Measurements from ENCODE around the gene GPR180. TPM values are rescaled to one million over a fixed set of nuclear protein-coding genes. Genes with fewer than 3 reads are reported as not detected.

GPR180 gene
- total and polyA plus RNA-seq, 2 of the 13 experiments (the other 11 are each of a cell fraction or from before 2014, with no cell fraction given) = not detected

DNA sequence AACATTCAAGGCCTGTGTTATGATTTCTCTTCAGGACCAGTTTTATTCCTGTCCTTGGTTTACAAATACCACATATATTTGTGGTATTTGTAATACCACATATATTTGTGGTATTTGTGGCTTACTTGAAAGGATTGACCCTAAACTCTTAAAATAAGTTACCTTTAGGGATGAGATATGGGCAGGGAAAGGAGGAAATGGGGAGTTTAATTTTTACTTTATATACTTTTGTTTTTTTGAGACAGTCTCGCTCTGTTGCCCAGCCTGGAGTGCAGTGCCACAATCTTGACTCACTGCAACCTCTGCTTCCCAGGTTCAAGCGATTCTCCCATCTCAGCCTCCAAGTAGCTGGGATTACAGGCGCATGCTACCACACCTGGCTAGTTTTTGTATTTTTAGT is 3.4 kb upstream of the GPR180 start:
- Histone ChIP-seq H2AFZ (ENCODE audit: low read length) (peak overlapping the region; percentile 54), H3K27me3 (ENCODE audit: control insufficient read depth in 1 of 2, insufficient read depth in 2 of 2, low read length in 2 of 2) (peaks cover 0 to 4% of the 10 kb centered on the region in 2 experiments; a peak in 2 of 5 replicates), H3K9ac (ENCODE audit: insufficient read depth, low read depth, low read length) (no peak overlapping the region), H3K36me3 (replicated peaks in 1 of 2; ENCODE audit: control insufficient read depth in 1 of 2, insufficient read depth in 2 of 2, low read length in 2 of 2) (no peaks in the 10 kb centered on the region), H3K4me2 (ENCODE audit: low read depth, low read length) (peak overlapping the region; percentile 32; the same call in 1 of the 2 replicates), H3K9me3 (ENCODE audit: low read length) (no peaks in the 10 kb centered on the region), H3K4me1 (ENCODE audit: insufficient read depth, low read length) (peaks cover 49% of the 10 kb centered on the region), H4K20me1 (ENCODE audit: insufficient read depth, low read length) (peaks cover 5% of the 10 kb centered on the region; the same call in 1 of the 2 replicates), H3K4me3 (replicated peaks in 1 of 3; ENCODE audit: insufficient read depth in 1 of 3, low read depth in 2 of 3, low read length in 3 of 3) (no peak overlapping the region), H3K79me2 (ENCODE audit: insufficient read depth, low read length) (peaks cover 26% of the 10 kb centered on the region), H3K27ac (ENCODE audit: extremely low read length, insufficient read depth, low read length) (no peak overlapping the region)
- BruUV-seq (replicated peaks) = no TSS peak
- TF ChIP-seq ZNF207 (IDR thresholded peaks at IDR 0.05; ENCODE audit: borderline replicate concordance) (no peak), XBP1 (CRISPR knock-in tag; IDR thresholded peaks at IDR 0.05) (no peak), POLR2AphosphoS2 (IDR thresholded peaks at IDR 0.05; ENCODE audit: low read depth, low read length) (no peak), ZNF580 (CRISPR knock-in tag; IDR thresholded peaks at IDR 0.05; ENCODE audit: borderline replicate concordance, low read depth) (no peak), ZNF713 (CRISPR knock-in tag; IDR thresholded peaks at IDR 0.05) (no peak)
- TF ChIP-seq, protein P1, sequence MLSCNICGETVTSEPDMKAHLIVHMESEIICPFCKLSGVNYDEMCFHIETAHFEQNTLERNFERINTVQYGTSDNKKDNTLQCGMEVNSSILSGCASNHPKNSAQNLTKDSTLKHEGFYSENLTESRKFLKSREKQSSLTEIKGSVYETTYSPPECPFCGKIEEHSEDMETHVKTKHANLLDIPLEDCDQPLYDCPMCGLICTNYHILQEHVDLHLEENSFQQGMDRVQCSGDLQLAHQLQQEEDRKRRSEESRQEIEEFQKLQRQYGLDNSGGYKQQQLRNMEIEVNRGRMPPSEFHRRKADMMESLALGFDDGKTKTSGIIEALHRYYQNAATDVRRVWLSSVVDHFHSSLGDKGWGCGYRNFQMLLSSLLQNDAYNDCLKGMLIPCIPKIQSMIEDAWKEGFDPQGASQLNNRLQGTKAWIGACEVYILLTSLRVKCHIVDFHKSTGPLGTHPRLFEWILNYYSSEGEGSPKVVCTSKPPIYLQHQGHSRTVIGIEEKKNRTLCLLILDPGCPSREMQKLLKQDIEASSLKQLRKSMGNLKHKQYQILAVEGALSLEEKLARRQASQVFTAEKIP (CRISPR knock-in tag; IDR thresholded peaks at IDR 0.05; ENCODE audit: borderline replicate concordance) = no peak
- TF ChIP-seq, protein P2, sequence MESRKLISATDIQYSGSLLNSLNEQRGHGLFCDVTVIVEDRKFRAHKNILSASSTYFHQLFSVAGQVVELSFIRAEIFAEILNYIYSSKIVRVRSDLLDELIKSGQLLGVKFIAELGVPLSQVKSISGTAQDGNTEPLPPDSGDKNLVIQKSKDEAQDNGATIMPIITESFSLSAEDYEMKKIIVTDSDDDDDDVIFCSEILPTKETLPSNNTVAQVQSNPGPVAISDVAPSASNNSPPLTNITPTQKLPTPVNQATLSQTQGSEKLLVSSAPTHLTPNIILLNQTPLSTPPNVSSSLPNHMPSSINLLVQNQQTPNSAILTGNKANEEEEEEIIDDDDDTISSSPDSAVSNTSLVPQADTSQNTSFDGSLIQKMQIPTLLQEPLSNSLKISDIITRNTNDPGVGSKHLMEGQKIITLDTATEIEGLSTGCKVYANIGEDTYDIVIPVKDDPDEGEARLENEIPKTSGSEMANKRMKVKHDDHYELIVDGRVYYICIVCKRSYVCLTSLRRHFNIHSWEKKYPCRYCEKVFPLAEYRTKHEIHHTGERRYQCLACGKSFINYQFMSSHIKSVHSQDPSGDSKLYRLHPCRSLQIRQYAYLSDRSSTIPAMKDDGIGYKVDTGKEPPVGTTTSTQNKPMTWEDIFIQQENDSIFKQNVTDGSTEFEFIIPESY (CRISPR knock-in tag; IDR thresholded peaks at IDR 0.05) = no peak
- ChIA-PET POLR2A (no interaction called here), CTCF (ENCODE audit: low intra/inter-chr PET ratio, low total read pairs) (no interaction called here)
- in situ Hi-C loops (cut with HindIII; ENCODE audit: extremely low pct_ligation_motif_present, low pct_unique_long_range_greater_than_20kb) = no loop called here
- no peak for FAIRE-seq
- ATAC-seq = no peak
- 82% methylated on average over 3 of the region's 3 CpGs for WGBS (ENCODE audit: low lambda C conversion rate)
- DNase-seq (ENCODE audit: low spot score) = no peak
- intact Hi-C loops (cut with micrococcal nuclease; ENCODE audit: unreplicated experiment) = no loop called here
